Islet precursor cell (in vitro differentiated cells): ENCODE data around the gene CDAN1.
"Not testable (repeated sequence)": the region's sequence is repeated elsewhere in the genome, so short reads cannot be mapped to it uniquely, and the experiment has no call there.

Source experiments
- DNase-seq: peaks from one replicate; pipeline ENCODE4 v3.0.0-alpha.2; 2018

CDAN1 gene

DNA sequence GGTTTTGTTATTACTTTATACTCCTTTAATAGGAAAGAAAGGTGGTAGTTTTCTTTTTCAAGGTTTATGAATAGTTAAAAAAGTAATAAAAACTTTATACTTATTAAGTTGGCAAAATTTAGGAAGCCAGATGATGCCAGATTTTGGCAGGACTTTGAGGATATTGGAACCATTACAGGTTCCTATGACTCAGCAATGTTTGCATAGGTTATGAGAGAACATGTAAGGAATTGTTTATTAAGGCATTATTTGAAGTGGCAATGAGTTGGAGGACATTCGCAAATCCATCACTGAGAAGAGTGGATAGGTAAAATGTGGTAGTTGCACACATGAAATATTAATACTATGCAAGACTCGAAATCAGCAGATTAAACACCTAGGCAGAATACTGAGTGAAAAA, 29.9 kb downstream of the CDAN1 start:
- no peak for DNase-seq

GRCh38 chr15:42705336-42705735, 31.6 kb downstream of the CDAN1 start:
- DNase-seq = no peak

GRCh38 chr15:42704492-42704926, 32.4 kb downstream of the CDAN1 start:
- peak; percentile 86 for DNase-seq

- no peak for DNase-seq
Observed at GRCh38 chr15:42696626-42697025, 40.3 kb downstream of the CDAN1 start.

GRCh38 chr15:42695527-42696071, 41.3 kb downstream of the CDAN1 start:
- no peak for DNase-seq

DNA sequence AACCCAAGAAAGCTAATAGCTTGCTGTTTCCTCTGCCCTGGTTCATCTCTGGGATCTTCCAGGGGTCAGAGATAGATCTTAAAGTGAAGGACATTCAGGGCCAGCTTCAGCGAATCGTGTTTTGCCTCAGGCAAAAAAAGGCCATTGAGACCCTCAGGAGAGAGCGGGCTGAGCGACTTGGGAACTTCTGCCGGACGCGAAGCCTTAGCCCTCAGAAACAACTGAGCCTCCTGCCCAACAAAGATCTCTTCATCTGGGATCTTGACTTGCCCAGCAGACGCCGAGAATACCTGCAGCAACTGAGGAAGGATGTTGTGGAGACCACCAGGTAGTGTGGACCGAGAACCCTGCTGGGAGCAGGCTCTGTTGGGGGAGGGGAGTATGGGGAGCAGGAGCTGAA, 42.5 kb downstream of the CDAN1 start:
- DNase-seq = no peak

GRCh38 chr15:42693942-42694341, 43.0 kb downstream of the CDAN1 start:
- DNase-seq = no peak

- no peak for DNase-seq
Observed at GRCh38 chr15:42693496-42693895, 43.4 kb downstream of the CDAN1 start.

DNA sequence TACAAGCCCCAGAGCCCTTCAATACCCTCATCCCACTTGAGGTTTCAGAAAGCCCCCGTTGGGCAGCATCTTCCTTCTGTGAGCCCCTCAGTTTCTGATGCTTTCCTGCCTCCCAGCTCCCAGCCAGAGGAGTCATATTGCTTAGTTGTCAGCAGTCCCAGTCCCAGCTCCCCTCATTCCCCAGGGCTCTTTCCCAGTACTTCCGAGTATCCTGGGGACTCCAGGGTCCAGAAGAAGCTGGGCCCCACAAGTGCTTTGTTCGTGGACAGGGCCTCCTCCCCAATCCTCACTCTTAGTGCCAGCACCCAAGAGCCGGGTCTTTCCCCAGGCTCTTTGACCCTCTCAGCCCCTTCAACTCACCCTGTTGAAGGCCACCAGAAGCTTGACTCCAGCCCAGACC, 43.9 kb downstream of the CDAN1 start:
- DNase-seq = no peak

- no peak for DNase-seq
Observed at GRCh38 chr15:42692536-42692935, 44.4 kb downstream of the CDAN1 start.

GRCh38 chr15:42691770-42692169, 45.2 kb downstream of the CDAN1 start:
- peak; percentile 54 for DNase-seq

- no peak for DNase-seq
Observed at GRCh38 chr15:42691308-42691707, 45.6 kb downstream of the CDAN1 start.

- no peak for DNase-seq
Observed at GRCh38 chr15:42688301-42688700, 48.6 kb downstream of the CDAN1 start.

- DNase-seq = no peak
Observed at GRCh38 chr15:42687740-42688139, 49.2 kb downstream of the CDAN1 start.

- no peak for DNase-seq
Observed at GRCh38 chr15:42686281-42686680, 50.6 kb downstream of the CDAN1 start.

DNA sequence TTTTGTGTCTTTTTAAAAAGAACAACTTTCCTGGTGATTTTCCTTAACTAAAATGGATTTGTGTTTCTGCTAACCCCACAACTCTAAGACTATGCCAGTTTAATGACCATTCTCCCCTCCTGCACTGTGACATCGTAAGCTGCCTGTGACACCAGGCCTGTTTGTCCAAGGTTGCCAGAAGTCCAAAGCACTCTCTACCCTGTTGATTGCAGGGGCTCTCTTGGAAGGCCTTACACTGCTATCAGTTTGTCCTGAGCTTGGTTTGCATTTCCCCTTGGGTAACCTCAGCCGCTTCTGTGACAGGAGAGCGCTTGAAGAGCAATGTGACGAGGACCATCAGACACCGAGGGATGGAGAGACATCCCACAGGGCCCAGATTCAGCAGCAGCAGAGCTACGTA, 55.8 kb downstream of the CDAN1 start:
- no peak for DNase-seq

GRCh38 chr15:42680142-42680482, 56.8 kb downstream of the CDAN1 start:
- not testable (repeated sequence) for DNase-seq

- peak; percentile 49 for DNase-seq
Observed at GRCh38 chr15:42679285-42680141, 57.4 kb downstream of the CDAN1 start.

DNA sequence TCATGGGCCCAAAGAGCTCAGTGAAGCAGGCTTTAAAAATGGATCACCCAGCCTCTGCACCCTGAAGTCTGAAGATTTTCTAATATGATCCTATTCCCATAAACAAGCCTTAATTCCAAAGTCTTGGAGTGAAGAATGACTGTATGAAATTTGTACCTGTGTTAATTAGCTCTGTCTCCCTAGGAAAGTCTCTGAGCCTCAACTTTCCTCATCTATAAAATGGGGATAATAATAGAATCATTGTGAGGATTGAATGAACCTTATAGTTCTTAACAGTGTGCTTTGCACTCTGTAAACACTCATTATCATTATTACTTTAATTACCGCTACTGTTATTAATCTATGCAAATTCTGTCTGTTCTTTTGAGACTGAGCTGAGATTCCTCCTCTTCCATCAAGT, 61.9 kb downstream of the CDAN1 start:
- no peak for DNase-seq

DNA sequence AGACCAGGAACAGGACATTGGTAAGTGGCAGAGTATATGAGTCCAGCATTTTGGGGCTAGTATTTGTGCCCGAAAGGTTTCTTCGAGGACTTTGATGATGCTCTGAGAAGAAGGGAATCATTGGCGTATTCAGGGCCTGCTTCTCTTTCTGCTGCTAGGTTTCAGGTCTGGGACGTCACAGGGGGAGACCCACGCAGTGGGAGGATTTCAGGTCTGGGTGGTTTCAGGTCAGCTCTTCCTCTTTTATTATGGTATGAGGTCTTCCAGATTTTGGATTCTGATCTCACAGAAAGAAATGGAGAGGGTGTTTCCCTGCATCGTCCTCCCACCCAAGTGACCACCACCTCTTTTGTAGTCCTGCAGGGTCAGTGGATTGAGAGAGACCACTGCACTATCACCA, 62.5 kb downstream of the CDAN1 start:
- DNase-seq = no peak
